ENCODE data around the gene LRP2. TPM values are rescaled to one million over a fixed set of nuclear protein-coding genes. Genes with fewer than 3 reads are reported as not detected.

The LRP2 gene
- total and polyA plus RNA-seq, 2 of the 8 experiments (the other 6 are each of a cell fraction or from before 2014, with no cell fraction given), result 2.0 to 2.9 TPM

GRCh38 chr2:169232551-169233154 is 129.7 kb downstream of the LRP2 start (continued):
- TF ChIP-seq RAD21 (IDR thresholded peaks at IDR 0.05 in 1 of 2, conservative IDR thresholded peaks at IDR 0.05 in 1 of 2; ENCODE audit: low read depth in 2 of 2, low read length in 2 of 2), result no peak
- no peak for TF ChIP-seq KDM1A (IDR thresholded peaks at IDR 0.05; ENCODE audit: borderline replicate concordance, low read length)
- no peak for TF ChIP-seq ZNF274 (IDR thresholded peaks at IDR 0.05; ENCODE audit: borderline replicate concordance, extremely low read depth, low read length)
- TF ChIP-seq POLR2A (IDR thresholded peaks at IDR 0.05; ENCODE audit: control extremely low read depth in 1 of 2, low read depth in 2 of 2, low read length in 2 of 2), result no peak
- no peak for TF ChIP-seq TAF1 (IDR thresholded peaks at IDR 0.05; ENCODE audit: low read depth, low read length)
- TF ChIP-seq BRCA1 (IDR thresholded peaks at IDR 0.05; ENCODE audit: low read depth, low read length), result no peak

All from H1 (cell line).